Activated T-cell treated with anti-CD3 and anti-CD28 coated beads for 24 hours (primary cell): Measurements from ENCODE around the gene ARL15.

Experiments used
- DNase-seq: peaks from one replicate; pipeline ENCODE4 v3.0.0-alpha.2; 2020; ENCODE audit warnings: low read depth

The ARL15 gene

DNA sequence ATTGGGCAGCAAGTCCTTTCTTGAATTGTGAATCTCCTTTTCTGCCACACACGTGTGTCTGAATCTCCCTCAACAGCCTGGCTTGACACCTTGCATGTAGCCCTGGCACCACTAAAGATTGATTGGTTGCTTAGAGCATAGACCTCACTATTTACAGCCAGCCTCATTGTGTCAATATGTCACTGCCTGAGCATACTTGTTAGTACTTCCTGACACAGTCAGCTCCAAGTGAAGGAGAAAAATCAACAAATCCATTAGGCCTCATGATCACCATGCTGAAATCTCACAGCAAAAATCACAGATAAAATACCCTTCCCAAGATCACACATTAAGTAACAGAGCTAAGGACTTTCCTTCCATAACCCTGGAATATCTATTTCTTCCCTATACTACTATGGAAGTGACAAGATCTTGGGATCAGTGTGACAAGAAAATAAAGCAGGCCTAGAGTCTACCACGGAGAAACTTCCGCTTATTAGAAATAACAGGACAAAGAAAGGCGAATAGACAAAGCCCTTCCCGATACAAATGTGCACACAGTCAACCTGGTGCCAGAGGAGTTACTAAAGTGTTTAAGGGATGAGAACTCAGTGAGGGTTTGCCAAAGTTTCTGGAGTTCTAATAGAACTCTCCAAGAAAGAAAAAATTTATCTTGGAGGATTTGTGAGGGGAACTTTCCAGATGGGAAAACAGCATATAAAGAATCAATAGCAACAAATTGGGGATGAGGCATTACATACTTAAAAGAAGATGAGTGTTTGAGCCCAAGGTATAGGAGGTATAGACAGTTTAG is 5.6 kb upstream of the ARL15 start:
- DNase-seq, result no peak

DNA sequence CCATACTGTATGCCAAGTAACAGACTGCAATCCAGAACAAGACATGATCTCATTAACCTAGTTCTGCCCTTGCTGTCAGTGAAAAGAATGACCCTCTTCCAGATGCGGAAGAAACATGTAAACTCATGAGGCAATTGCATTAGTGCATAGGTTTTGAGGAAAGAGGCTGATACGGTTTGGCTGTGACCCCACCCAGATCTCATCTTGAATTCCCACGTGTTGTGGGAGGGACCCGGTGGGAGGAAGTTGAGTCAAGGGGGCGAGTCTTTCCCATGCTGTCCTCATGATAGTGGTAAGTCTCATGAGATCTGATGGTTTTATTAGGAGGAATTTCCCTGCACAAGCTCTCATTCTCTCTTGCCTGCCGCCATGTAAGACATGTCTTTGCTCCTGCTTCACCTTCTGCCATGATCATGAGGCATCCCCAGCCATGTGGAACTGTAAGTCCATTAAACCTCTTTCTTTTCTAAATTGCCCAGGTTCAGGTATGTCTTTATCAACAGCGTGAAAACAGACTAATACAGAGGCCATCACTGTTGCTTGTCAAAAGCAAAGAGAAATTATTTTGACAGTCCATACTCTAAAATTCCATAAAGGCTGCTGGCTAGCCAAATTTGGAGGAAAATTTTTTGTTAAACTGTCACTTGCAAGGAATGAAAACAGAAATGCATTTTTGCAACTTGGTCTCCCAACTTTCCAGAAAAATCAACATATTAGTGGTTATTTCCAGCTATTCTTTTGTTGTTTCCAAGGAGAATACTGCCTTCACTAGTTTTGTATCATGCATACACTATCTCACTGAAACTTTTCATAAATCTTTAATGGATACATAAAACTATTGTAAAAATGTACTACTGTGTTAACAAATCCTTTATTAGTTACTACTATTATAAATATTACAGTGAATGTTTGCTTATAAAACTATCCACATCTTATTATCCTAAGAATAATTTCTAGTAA is 3.2 kb upstream of the ARL15 start:
- DNase-seq, result no peak

DNA sequence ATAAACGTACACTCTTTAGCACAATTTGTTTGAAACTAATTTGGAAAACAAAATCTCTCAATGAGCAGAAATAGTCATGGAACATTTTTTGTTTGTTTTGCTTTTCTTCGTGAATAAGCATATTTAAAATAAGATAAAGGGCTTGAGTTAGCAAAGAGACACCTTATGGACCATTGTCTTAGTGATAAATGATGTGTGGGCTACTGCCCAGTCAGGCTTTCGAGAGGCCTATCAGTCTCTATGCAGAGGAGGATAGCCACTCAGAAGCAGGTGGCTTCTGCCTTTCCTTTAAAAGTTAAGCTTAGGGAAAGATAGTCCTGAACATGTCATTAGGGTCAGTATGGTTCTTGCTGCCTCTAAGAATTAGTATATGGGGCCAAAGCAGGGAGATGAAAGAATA is 2.1 kb upstream of the ARL15 start:
- no peak for DNase-seq

DNA sequence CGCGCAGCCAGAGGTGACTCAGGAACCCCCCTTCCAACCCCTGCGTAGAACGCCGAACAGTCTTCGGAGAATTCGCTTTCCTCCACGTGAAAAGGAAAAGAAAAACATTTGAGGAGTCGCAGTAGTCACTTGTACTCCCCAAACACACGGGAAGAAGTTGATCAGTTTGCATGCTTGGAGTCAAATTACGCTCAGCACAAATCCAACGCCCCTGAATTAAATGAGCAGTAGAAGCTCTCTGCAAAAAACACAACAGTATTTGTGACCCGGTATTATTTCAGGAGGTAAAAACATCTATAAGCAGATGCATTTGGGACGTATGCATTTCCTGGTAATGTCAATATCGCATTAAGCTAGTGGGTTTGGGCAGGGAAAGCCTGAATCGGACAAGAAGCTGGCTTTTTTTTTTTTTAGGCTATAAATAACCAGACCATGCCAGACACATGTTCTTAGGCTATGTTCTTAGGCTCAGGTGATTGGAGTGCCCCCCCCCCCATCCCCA is 854 bp upstream of the ARL15 start:
- no peak for DNase-seq

DNA sequence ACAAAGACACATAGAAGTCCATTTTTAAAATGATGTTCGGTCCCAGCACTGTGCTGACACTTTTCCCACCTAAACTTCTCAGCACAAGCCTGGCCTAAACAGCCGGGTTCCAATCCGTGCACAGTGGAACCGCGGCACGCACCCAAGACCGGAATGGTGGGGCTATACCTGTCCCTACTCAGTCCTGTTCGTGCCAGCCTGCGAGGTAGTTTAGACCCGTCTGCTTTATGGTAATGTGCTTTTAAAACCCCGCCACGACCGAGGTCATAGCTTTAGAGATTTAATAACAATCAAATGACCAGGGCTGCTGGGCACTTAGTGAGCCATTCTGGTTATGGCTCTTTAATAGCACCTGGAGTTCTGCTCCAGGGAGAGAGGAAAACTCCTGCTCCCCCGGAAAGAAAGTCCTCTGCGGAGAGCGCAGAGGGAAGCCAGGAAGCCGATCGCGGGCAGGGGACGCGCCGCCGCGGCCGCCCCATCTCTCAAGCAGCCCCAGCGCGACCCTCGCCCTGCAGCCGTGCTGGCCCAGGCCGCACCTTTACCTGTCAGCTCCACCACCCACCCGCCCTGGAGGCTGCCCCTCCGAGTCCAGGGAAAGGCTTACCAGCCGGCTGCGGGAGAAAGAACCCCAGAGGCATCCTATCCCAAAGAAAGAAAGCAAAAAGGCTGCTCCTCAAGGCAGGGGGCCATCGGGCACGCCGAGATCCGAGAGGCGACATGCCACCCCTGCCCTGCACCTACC is 511 bp downstream of the ARL15 start:
- DNase-seq, result peak; percentile 11

DNA sequence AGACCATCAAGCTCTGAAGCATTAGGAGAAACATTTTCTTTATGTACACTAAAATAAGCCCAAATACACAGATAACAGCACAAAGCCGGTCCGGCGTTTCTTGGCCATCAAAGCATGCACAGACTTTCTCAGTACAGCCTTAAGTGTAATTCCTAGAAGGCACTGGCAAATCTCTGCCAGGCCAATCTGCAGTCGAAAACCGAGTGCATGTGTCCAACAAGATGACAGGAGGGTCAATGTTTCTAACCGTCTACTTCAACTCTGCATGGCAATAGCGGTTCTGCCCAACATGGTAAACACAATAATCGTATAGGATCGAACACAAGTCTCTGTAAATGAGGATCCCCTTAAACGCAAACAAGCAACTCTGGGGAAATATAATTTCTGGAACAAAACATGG is 1.1 kb downstream of the ARL15 start:
- no peak for DNase-seq

DNA sequence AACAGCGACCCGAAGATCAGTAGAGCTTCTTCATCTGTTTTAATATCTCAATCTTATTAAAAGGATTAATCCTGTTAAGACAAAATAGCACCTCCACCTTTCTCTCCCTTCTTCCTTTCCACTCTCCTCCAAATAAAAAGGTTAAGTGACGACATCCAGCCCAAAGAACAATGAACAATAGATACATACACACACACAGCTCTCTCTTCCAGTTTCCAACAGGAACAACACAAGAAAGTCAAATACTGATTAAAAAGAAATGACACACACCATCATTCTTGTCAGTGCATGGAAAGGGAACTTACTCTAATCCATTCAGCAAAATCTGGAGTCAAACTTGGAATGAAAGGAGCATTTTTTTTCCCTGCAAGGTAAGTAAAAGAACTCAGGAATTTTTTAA is 2.8 kb downstream of the ARL15 start:
- DNase-seq, result no peak

DNA sequence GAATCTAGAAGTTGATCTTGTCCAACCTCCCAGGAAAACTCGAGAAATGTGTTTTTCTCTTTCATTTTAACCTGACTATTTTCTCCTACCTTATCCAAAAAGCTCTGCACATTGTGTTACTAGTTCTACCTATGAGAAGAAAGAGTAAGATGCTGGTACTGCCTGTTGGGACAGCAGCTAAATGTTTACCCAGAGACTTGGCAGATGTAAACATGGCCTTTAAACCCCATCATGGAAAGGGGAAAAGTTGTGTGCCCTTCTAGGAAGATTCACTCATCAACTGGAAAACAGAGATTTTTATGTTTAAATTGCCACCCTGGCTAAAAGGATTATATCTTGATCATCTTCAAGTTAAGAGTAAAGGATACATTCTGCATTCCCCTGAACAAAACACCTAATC is 3.5 kb downstream of the ARL15 start:
- no peak for DNase-seq

DNA sequence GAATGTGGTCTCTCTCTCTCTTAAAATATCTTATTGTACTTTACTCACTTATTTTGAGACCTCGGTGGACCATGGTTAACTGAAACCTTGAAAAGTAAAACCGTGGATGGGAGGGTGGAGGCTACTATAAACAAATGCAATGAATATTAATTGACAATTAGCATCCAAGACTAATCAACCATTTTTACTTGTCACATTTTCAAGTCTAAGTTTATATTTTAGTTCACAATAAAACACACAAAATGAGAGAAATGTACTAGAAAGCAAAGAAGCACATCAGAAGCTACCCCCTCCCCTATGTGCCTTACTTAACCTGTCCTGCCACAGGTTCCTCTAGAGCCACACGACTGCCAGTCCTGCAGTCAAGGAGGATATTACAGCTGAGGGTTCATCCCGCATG is 4.6 kb downstream of the ARL15 start:
- DNase-seq, result no peak

DNA sequence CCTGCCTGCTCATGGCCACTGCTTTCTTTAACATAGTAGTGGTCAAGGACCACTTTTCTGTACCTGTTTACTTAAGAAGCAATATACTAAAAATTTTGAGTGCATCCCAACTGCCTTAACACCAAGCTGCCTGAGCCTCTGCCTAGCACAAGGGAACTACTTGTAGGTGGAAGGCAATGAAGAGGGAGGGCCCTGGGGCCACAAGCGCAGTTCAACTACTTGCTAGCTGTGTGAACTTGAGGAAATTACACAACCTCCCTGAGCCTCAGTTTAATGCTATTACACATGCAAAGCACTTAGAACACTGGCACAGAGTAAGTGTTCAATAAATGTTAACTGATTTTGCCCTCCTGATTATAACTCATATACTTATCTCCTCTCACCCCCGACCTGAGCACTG is 6.3 kb downstream of the ARL15 start:
- DNase-seq, result no peak

DNA sequence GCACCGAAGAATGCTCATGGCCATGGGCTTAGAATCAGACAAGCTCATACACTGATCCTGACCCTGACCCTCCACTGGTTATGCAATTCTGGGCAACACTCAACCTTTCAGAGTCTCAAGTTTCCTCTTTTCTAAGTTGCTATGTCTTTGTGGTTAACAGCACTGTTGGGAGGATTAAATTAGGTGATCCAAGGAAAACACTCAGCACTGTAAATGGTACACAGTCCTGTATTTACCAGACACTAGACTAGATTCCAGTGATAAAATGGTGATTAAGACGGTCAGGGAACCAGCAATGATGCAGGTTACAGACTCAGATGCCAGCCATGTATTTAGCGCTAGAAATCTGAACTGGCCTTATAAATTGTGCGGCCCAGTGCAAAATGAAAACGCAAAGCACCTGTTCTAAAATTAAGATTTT is 8.1 kb downstream of the ARL15 start:
- DNase-seq, result no peak

DNA sequence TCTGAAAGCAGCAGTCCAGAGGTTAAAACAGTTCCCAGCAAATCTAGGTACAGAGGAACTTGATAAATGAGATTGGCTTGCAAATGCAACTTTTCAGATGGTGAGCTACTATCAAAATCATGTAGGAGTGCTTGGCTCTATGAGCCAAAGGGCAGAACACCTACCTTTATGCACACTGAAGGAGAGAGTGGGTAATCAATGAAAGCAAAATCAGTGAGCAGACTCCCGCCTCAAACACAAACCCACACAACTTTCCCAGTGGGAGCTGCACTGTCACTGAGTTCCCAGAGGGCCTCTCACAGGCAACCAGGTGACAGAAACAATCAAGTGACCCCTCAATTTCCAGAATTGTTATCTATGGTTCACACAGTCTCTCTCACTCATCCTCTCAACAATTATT is 8.5 kb downstream of the ARL15 start:
- DNase-seq, result no peak

DNA sequence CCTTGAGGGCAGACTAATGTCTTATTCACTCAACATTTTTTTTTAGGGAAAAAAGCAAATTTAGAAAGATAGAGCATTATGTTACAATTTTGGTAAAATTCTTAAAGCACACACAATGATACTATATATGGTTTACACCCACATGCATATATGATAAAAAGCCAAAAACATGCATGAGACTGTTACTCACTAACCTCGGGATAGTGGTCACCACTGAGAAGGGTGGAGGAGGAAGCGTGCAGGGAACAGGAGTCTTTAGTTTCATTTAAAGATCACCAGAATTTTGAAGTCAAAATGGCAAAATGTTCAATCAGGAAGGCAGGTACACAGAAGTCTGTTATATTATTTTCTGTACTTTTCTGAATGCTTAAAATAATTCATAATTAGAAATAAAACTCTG is 9.2 kb downstream of the ARL15 start:
- DNase-seq, result no peak

DNA sequence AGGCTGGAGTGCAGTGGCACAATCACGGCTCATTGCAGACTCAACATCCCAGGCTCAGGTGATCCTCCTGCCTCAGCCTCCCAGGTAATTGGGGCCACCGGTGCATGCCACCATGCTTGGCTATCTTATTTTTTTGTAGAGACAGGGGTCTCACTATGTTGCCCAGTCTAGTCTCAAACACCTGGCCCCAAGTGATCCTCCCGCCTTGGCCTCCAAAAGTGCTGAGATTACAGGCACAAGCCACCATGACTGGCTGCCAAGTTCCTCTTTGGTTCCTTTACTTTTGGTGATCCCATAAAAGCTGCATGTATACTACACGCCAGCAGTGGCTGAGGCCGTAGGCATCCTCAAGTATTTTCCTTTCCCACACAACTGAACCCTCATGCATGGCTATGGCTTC is 11.4 kb downstream of the ARL15 start:
- no peak for DNase-seq

DNA sequence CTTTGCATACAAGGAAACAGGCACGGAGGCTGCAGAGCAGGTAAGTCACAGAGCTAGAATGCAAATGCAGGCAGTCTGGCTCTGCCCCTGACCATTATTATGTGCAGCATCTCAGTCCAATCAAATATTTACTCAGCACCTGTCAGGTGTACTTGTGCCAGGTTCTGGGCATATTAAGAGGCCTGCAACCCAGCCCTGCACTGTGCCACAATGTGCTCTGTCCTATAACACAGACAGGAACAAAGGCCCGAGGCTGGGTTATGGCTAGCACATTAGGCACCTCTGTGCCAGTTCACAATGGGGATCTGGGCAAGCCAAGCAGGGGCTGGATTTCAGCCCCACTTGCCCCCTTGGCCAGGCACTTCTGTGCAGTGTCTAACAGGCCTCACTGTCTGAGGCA is 14.0 kb downstream of the ARL15 start:
- no peak for DNase-seq

DNA sequence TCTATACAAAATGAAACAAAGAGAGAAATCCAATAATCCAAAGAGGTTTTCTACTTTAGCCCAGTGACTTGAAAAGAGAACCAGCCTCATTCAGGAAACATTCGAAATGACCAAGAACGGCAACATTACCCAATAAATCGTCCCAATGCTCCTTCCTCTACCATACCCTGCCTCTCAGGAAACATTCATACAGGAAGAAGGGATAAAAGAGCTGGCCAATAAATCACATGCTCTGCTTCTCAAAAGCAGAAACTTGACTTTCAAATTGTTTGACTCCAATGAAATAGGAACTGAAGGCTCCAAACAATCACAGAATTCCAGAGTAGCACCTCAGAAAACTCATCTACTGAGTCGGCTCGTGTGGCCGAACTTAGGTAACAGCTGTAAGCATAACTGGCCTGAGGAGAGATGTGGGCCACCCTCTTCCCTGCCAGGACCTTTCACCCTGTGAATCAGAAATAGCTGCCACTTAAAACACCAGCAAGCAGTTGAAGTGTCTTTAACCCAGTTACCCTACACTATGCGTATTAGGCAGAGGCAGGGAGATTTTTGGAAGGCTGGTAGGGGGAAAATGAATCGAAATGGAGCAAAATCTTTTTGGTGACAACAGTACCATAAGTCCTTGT is 14.6 kb downstream of the ARL15 start:
- no peak for DNase-seq

DNA sequence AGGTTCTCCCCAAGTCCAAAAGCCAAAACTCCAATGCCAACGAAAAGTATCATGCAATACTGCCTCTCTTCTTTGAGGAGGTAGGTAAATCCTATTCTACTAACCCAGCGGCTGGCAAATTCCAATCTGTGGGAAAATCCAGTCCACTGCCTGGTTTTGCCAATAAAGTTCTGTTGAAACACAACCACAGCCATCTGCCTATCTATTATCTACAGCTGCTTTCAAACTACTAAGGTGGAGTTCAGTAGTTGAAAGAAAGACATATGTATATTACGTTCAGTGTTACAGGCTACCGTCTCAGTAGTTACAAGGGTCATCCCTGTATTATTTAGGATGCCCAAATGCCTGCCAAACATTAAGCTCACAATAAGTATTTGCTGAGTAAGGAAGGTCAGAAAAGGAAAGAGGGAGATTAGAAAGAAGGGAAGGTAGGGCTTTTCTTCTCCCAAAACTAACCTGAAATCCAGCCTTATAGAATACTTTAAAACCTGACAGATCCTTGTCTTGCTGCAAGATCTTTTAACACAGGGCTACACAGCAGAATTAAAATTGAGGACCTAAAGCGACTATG is 16.2 kb downstream of the ARL15 start:
- no peak for DNase-seq

DNA sequence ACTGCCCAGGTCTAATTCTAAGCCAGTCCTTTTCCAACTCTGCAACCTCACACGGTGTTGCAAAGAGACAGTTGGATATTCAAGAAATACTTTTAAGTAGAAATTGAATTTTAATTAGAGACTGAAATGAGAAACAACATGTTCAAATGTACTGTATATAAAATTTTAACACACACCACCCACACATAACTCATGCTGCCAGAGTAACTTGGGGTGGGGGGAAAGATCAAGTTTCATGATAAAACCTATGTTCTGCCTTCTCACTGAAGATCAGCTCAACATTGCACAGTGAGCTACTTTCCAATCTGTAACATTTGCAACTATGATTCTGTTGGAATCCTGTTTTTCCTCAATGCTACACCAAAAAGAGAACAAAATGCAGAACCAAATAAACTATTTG is 17.5 kb downstream of the ARL15 start:
- DNase-seq, result no peak

DNA sequence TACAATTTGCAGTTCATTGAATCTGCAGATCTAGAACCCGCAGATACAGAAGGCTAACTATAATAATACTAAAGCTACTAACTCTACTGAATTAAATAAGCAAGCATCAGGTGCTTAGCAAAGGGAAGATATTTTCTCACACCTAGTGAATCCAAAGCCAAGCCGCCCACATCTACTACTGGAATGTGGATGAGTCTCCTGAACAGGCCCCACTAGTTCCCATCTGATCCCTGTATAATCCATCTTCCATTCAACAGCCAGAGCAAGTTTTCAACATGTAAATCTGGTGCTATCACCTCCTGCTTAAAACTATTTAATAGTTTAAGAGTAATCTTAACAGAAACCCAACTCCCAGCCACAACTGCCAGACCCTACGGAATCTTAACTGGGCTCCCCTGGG is 18.9 kb downstream of the ARL15 start:
- no peak for DNase-seq

DNA sequence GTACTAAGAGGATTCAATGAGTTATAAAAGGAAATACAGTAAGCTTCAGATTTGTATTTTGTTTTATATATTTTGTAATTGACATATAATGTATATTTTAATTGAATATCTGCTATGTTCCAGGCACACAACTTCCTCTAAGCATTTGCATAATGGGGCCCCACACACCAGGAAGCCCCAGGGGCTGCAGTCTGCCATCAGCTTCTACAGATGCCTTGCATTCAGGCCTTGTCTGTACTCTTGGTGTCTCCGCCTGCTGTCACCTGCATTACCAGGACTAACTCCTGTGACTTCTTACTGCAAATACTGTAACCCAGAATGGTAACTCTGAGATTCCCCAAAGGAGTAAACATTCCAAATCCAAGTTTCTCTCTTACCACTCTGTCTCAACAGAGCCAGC is 20.6 kb downstream of the ARL15 start:
- no peak for DNase-seq

DNA sequence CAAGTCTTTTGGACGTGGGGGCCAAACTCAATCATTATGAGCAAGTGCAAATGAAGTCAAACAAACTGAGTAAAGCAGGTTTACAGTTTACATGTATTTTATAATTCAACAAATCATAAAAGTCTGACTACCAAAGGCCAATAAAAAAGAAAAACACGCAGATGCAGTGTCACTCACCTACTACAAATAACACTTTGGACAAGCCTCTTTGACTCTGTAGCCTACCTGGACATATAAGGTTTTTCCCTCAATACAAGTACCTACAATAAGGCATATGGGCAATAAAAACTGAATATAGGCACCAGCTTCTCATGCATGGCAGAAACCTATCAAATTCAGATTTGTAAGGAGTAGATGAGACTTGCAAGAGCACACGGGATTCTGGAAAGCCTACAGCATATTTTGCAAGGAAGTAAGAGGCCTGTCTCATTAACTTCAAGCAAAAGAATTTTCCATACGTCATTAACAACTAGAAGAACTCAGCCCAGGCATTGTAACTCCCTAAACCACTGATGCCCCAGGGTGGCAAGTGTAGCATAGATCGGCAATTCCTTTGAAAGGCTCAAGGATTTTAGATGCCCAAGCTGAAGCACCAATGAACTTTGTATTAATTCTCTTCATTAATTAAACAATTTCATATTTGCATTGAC is 21.7 kb downstream of the ARL15 start:
- DNase-seq, result no peak
